Embryonic facial prominence (tissue), 1 donor: ENCODE results near the gene RALGPS2.

Source experiments
- DNase-seq: peaks from one replicate; pipeline ENCODE4 v3.0.0-alpha.2; 2016; ENCODE audit errors: extremely low spot score

Gene RALGPS2

GRCh38 chr1:178962853-178963711, 238.0 kb downstream of the RALGPS2 start:
- DNase-seq, result no peak

GRCh38 chr1:178964469-178965330, 239.7 kb downstream of the RALGPS2 start:
- no peak for DNase-seq

GRCh38 chr1:178966312-178966711, 241.3 kb downstream of the RALGPS2 start:
- DNase-seq, result no peak

GRCh38 chr1:178969226-178969987, 244.4 kb downstream of the RALGPS2 start:
- DNase-seq, result no peak

GRCh38 chr1:178970184-178970583, 245.1 kb downstream of the RALGPS2 start:
- DNase-seq, result no peak
